ENCODE data around the gene CGAS. TPM values are rescaled to one million over a fixed set of nuclear protein-coding genes. Genes with fewer than 3 reads are reported as not detected.

CGAS gene
- total and polyA plus RNA-seq, 2 of the 4 experiments (the other 2 are of a cell fraction), result 1.5 to 1.6 TPM

GRCh38 chr6:73409395-73409794, 42.7 kb downstream of the CGAS start:
- Histone ChIP-seq H3K23ac (ENCODE audit: low read depth, low read length) (no peak overlapping the region), H3K27ac (ENCODE audit: insufficient read depth, low read length) (no peak overlapping the region), H3K9ac (ENCODE audit: low read depth, low read length) (no peak overlapping the region), H3K9me3 (ENCODE audit: control insufficient read depth, insufficient read depth, low read length) (no peaks in the 10 kb centered on the region), H3K27me3 (ENCODE audit: control insufficient read depth, insufficient read depth, low read length) (no peaks in the 10 kb centered on the region), H2BK120ac (ENCODE audit: low read depth, low read length) (no peak overlapping the region), H3K56ac (ENCODE audit: extremely low read depth, insufficient read depth, low read length) (no peak overlapping the region), H4K20me1 (ENCODE audit: insufficient read depth, low read length) (no peaks in the 10 kb centered on the region), H3K4me3 (ENCODE audit: insufficient read depth, low read depth, low read length) (no peak overlapping the region), H4K8ac (ENCODE audit: low read depth in 2 of 2, low read length in 2 of 2) (no peak overlapping the region), H4K5ac (ENCODE audit: low read depth, low read length) (no peak overlapping the region), H3K36me3 (ENCODE audit: control insufficient read depth, insufficient read depth, low read length) (no peaks in the 10 kb centered on the region), H3K9me1 (ENCODE audit: insufficient read depth, low read length) (no peaks in the 10 kb centered on the region), H2BK5ac (ENCODE audit: low read depth, low read length, poor library complexity, severe bottlenecking) (no peak overlapping the region), H3K79me1 (ENCODE audit: low read depth in 1 of 2, low read length in 2 of 2) (no peaks in the 10 kb centered on the region), H2BK15ac (ENCODE audit: low read depth, low read length) (no peak overlapping the region), H2BK20ac (ENCODE audit: low read depth, low read length) (no peak overlapping the region), H3K4ac (ENCODE audit: low read depth, low read length) (no peak overlapping the region), H2AFZ (replicated peaks; ENCODE audit: low read length, poor library complexity) (no peak overlapping the region), H3K18ac (ENCODE audit: low read depth, low read length) (no peak overlapping the region), H3K14ac (replicated peaks; ENCODE audit: low read depth, low read length) (no peak overlapping the region), H2AK9ac (replicated peaks; ENCODE audit: low read depth, low read length, poor library complexity) (no peak overlapping the region), H4K91ac (ENCODE audit: insufficient read depth, low read depth, low read length) (no peak overlapping the region), H3K4me2 (ENCODE audit: low read depth, low read length) (no peak overlapping the region), H3K4me1 (ENCODE audit: control insufficient read depth, insufficient read depth, low read length) (no peaks in the 10 kb centered on the region), H2AK5ac (ENCODE audit: low read depth, low read length) (no peak overlapping the region)
- POLR2A ChIA-PET (ENCODE audit: unreplicated experiment), result no interaction called here
- no CpG with 5 or more reads among the region's 1 CpG for WGBS, 2 experiments (ENCODE audit: extremely low coverage in 2 of 2, insufficient read length in 1 of 2)
- in situ Hi-C loops (cut with MboI; ENCODE audit: low sequenced_read_pairs) (no loop called here), intact Hi-C loops (cut with micrococcal nuclease) (no loop called here), dilution Hi-C loops (cut with HindIII; ENCODE audit: low sequenced_read_pairs, unreplicated experiment) (no loop called here)
- CTCF ChIA-PET, result interaction anchor here (1.7 kb wide), 1 partner anchor 21 kb away, joined by 4 read pairs; no protein-coding TSS in a partner anchor
- BruUV-seq (replicated peaks), result no TSS peak
- ATAC-seq (ENCODE audit: low read depth) (no peak; the same call in 1 of the 2 replicates), DNase-seq (peak; percentile 23)
- TF ChIP-seq RCOR1 (IDR thresholded peaks at IDR 0.05; ENCODE audit: insufficient replicate concordance, low read length), result no peak
- TF ChIP-seq SMC3 (IDR thresholded peaks at IDR 0.05; ENCODE audit: low read depth, low read length), result no peak
- 0 out of 2 replicates have a peak, but pooled peaks have one; percentile 2 for TF ChIP-seq MAFK (IDR thresholded peaks at IDR 0.05; ENCODE audit: low read depth, low read length)

Measured in IMR-90 (cell line).